ENCODE results near the gene TLE6.
"Not testable (repeated sequence)": the region's sequence is repeated elsewhere in the genome, so short reads cannot be mapped to it uniquely, and the experiment has no call there.

TLE6 gene

DNA sequence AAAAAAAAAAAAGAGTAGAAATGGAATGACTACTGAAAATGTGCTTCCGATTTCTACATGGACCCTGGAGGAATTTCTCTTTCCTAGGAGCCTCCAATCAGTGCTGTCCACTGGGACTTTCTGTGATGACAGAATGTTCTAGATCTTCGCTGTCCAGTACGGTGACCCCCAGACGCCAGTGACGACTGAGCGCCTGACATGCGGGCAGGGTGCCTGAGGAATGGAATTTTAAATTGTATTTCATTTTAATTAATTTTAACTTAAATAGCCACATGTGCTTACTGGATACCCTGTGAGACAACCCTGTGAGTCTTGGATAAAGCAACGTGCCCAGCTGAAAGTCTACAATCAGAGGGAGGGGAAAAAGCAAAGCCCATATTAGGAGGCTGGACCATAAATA lies 4.1 kb upstream of the TLE6 start:
- DNase-seq (ENCODE audit: low read depth in 1 of 2, low spot score in 1 of 2), result no peak

DNA sequence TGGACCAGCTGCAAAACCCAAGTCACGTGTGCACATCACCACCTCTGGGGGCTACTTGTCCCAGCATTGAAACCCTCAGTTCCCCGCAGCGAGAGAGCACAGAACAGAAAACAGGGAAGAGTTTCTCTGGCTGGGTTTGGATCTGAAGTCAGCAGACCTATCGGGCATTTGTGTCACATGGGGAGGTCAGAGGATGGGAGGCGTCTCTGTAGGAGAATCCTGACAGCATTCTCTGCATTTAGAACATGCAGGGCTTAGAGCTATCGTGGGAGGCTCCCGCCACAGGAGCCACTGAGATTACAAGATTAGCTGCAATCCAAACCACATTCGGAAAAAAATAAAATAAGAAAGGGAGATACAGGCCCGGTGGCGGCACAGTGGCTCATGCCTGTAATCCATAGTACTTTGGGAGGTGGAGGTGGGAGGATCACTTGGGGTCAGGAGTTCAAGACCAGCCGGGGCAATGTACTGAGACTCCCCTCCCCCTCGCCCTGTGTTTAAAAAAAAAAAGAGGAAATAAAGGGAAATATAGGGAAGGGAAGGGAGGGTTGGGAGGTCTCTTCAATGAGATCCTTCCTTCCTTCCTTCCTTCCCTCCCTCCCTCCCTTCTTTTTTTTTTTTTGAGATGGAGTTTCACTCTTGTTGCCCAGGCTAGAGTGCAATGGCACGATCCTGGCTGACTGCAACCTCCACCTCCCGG lies 2.9 kb upstream of the TLE6 start:
- DNase-seq (ENCODE audit: low read depth in 1 of 2, low spot score in 1 of 2), result no peak

DNA sequence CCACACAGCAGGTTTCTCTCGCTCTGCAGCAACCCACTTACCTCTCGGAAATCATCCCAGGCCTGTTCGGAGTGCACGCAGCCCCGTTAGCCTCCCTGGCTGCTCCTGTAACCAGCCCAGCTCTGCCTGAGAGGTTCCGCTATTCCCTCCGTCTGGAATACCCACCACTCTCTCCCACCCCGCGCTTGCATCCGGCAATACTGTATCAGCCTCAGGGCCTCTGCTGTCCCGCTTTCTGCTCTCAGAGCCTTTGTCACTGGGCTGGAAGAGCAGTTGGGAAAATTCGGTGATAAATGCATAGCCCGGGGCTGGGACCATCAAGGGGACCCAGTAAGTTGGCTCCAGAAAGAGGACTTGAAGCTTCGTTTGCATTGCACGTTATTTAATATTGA lies 759 bp upstream of the TLE6 start:
- DNase-seq (ENCODE audit: low read depth in 1 of 2, low spot score in 1 of 2), result no peak

- DNase-seq (ENCODE audit: low read depth in 1 of 2, low spot score in 1 of 2), result no peak
Measured at GRCh38 chr19:2977746-2978138, 378 bp downstream of the TLE6 start.

- DNase-seq (ENCODE audit: low read depth in 1 of 2, low spot score in 1 of 2), result no peak
Measured at GRCh38 chr19:2978166-2978767, 903 bp downstream of the TLE6 start.

- DNase-seq (ENCODE audit: low read depth in 1 of 2, low spot score in 1 of 2), result no peak
Measured at GRCh38 chr19:2978772-2979171, 1.4 kb downstream of the TLE6 start.

DNA sequence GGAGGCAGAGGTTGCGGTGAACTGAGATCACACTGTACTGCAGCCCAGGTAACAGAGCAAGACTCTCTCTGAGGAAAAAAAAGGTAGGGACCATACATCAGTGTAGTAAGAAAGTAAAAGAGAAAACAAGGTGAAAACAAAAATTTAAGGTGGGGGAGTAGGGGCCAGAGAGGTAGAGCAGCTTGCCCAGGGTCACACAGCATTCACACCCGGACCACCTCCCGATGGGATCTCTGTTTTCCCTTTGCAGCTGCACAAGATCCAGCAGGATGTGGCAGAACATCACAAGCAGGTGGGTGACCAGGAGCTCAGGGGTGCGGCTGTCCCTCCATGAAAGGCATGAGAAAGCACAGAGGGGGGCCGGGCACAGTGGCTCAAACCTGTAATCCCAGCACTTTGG lies 4.5 kb downstream of the TLE6 start:
- DNase-seq (ENCODE audit: low read depth in 1 of 2, low spot score in 1 of 2), result no peak

DNA sequence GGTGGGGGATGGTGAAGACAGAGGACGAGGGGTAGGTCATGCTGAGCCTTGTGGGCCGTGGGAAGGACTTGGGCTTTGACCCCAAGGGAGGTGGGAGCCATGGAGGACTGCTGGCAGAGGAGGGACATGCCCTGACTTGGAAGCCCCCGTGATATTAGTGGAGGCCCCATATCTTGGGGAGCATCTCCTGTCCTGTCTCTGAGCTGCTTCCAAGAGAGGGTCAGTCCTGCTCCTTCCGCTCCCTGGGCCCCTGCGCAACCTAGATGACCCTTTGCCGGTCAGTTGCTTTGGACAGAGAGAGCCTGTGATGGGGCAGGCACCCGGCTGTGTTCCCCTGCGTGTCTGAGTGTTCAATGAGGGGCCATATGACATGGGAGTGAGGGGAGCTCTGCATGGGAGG lies 5.2 kb downstream of the TLE6 start:
- DNase-seq (ENCODE audit: low read depth in 1 of 2, low spot score in 1 of 2), result no peak

- no peak for DNase-seq (ENCODE audit: low read depth in 1 of 2, low spot score in 1 of 2)
Measured at GRCh38 chr19:2982983-2983350, 5.6 kb downstream of the TLE6 start.

GRCh38 chr19:2983351-2984214 lies 6.2 kb downstream of the TLE6 start:
- DNase-seq (ENCODE audit: low read depth in 1 of 2, low spot score in 1 of 2), result no peak

- no peak for DNase-seq (ENCODE audit: low read depth in 1 of 2, low spot score in 1 of 2)
Measured at GRCh38 chr19:2984215-2984528, 6.8 kb downstream of the TLE6 start.

DNA sequence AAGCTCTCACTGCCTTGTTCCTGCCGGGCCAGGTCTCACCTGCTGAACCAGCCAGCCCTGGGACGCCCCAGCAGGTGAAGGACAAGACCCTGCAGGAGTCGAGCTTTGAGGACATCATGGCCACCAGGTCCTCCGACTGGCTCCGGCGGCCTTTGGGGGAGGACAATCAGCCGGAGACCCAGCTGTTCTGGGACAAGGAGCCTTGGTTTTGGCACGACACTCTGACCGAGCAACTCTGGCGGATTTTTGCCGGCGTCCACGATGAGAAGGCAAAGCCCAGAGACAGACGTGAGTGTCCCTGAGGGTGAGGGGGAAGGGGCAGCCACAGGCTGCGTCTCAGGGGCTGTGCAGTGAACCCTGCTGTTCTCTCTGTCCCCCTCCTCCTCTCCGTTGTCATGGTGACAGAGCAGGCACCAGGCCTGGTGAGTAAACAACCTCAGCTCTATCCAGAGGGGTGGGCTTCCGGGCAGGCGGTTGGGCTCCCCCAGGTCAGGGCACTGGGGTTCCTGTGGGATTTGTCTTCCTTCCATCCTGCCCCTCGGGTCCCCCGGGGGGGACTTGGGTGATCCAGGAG lies 9.7 kb downstream of the TLE6 start:
- DNase-seq (ENCODE audit: low read depth in 1 of 2, low spot score in 1 of 2), result no peak

DNA sequence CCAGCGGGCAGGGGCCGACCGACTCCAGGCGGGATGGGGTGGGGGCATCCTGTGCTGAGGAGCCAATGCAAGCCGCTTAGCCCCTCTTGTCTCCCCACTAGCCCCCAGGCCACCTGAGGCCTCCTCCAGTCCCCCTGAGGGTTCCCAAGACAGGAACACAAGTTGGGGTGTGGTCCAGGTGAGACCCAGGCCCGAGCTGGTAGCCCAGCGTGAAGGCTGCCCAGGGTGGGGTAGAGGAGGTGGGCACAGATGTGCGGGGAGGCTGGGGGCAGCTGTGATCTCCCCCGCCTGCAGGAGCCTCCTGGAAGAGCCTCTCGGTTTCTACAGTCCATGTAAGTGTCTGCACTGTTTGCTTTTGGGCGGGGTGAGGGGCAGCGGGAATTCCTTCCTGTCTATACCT lies 10.4 kb downstream of the TLE6 start:
- DNase-seq (ENCODE audit: low read depth in 1 of 2, low spot score in 1 of 2), result no peak

- no peak for DNase-seq (ENCODE audit: low read depth in 1 of 2, low spot score in 1 of 2)
Measured at GRCh38 chr19:2988568-2988967, 11.2 kb downstream of the TLE6 start.

DNA sequence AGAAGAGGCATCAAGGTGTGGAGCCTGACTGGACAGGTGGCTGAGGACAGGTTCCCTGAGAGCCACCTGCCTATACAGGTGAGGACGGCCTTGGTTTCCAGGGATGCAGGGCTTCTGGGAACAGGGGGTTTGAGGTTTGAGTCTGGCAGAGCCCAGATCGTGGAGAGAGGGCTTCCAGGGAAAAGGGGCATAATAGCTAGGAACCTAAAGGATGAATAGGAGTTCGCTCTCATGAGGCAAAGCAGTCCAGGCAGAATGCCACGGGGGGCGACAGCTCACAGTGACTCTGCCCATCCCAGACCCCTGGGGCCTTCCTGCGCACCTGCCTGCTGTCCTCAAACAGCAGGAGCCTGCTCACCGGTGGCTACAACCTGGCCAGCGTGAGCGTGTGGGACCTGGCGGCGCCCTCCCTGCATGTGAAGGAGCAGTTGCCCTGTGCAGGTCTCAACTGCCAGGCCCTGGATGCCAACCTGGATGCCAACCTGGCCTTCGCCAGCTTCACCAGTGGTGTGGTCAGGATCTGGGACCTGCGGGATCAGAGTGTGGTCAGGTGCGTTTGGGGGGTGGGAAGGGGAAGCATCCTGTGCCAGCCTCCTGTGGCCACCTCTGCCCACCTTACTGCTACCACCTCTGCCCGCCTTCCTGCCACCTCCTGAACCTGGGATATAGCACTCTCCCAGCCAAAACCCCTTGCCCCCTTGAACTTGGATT lies 12.0 kb downstream of the TLE6 start:
- no peak for DNase-seq (ENCODE audit: low read depth in 1 of 2, low spot score in 1 of 2)

DNA sequence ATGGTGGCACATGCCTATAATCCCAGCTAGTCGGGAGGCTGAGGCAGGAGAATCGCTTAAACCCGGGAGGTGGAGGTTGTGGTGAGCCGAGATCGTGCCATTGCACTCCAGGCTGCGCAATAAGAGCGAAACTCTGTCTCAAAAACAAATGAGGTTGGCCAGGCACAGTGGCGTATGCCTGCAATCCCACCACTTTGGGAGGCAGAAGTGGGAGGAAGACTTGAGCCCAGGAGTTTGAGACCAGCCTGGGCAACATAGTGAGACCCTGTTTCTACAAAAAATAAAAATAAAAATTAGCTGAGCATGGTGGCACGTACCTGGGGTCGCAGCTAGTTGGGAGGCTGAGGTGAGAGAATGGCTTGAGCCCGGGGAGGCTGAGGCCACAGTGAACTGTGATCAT lies 15.0 kb downstream of the TLE6 start:
- not testable (repeated sequence) for DNase-seq (ENCODE audit: low read depth in 1 of 2, low spot score in 1 of 2)

- DNase-seq (ENCODE audit: low read depth in 1 of 2, low spot score in 1 of 2), result no peak
Measured at GRCh38 chr19:2992958-2993357, 15.6 kb downstream of the TLE6 start.

- no peak for DNase-seq (ENCODE audit: low read depth in 1 of 2, low spot score in 1 of 2)
Measured at GRCh38 chr19:2993579-2993978, 16.2 kb downstream of the TLE6 start.

GRCh38 chr19:2994588-2995131 lies 17.3 kb downstream of the TLE6 start:
- no peak for DNase-seq (ENCODE audit: low read depth in 1 of 2, low spot score in 1 of 2)

- DNase-seq (ENCODE audit: low read depth in 1 of 2, low spot score in 1 of 2), result no peak
Measured at GRCh38 chr19:2997720-2998119, 20.4 kb downstream of the TLE6 start.

DNA sequence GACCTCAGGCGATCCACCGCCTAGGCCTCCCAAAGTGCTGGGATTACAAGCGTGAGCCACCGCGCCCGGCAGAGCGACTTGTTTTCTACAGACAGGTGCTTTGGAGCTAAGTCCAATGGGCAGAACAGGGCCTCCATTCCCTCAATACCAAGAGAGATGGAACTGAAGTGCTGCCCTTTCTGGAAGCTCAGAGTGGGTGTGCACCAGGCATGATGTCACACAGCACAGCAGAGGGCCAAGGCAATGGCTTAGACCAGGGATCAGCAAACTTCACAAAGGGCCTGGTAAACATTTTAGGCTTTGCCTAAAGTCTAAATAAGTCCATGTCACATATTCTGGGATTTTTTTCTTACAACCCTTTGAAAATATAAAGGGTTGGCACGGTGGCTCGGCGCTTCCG lies 21.3 kb downstream of the TLE6 start:
- DNase-seq (ENCODE audit: low read depth in 1 of 2, low spot score in 1 of 2), result no peak

Data from stimulated activated CD4-positive, alpha-beta T cell treated with anti-CD3 and anti-CD28 coated beads, Interleukin-15, amount 100 ng/mL, for 1 hour (primary cell).